Panc1 (cell line): ENCODE results near the gene MTFMT.

Source experiments
- CTCF ChIP-seq: fragments of 450-650 bp; IDR thresholded peaks from 2 replicates; pipeline ENCODE4 v1.5.1; 2017; ENCODE audit warnings: mild to moderate bottlenecking
- POLR2AphosphoS5 ChIP-seq: IDR thresholded peaks from 2 replicates; pipeline ENCODE4 v1.6.1; 2012; ENCODE audit warnings: mild to moderate bottlenecking, low read depth, low read length, moderate library complexity
- SIN3A ChIP-seq: IDR thresholded peaks from 2 replicates; pipeline ENCODE4 v1.6.1; 2012; ENCODE audit warnings: low read depth, mild to moderate bottlenecking, low read length, moderate library complexity, borderline replicate concordance; ENCODE audit not compliant: insufficient read depth
- TCF7L2 ChIP-seq: IDR thresholded peaks from 2 replicates; pipeline ENCODE4 v1.6.1; 2011; ENCODE audit warnings: mild to moderate bottlenecking, low read depth, low read length, inconsistent platforms
- TF ChIP-seq, protein P1 (sequence below), 2 experiments: IDR thresholded peaks; 2 replicates each; pipeline ENCODE4 v1.6.1; 2011 to 2012; ENCODE audit warnings: low read depth in 2 of 2, control low read depth in 1 of 2, low read length in 1 of 2, mild to moderate bottlenecking in 1 of 2, moderate library complexity in 1 of 2; ENCODE audit not compliant: insufficient read depth in 1 of 2

DNA sequence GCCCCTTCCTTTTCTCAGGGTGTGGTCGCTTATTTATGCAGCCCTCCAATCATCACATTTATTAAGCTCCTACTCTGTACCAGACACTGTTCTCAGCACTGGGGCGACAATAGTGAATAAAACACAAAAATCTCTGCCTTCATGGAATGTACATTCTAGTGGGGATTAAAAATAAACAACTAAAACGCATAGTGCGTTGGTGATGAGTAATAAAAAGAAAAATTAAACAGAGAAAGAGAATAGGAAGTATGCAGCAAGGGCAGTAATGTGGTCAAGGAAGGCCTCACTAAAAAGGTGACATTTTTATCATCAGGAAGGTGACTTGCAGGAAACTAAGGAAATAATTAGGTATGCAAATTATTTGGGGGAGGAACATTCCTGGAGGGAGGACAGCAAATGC is 20.8 kb upstream of the MTFMT start:
- no peak for TF ChIP-seq POLR2AphosphoS5
- TF ChIP-seq CTCF = no peak
- TF ChIP-seq, protein P1, sequence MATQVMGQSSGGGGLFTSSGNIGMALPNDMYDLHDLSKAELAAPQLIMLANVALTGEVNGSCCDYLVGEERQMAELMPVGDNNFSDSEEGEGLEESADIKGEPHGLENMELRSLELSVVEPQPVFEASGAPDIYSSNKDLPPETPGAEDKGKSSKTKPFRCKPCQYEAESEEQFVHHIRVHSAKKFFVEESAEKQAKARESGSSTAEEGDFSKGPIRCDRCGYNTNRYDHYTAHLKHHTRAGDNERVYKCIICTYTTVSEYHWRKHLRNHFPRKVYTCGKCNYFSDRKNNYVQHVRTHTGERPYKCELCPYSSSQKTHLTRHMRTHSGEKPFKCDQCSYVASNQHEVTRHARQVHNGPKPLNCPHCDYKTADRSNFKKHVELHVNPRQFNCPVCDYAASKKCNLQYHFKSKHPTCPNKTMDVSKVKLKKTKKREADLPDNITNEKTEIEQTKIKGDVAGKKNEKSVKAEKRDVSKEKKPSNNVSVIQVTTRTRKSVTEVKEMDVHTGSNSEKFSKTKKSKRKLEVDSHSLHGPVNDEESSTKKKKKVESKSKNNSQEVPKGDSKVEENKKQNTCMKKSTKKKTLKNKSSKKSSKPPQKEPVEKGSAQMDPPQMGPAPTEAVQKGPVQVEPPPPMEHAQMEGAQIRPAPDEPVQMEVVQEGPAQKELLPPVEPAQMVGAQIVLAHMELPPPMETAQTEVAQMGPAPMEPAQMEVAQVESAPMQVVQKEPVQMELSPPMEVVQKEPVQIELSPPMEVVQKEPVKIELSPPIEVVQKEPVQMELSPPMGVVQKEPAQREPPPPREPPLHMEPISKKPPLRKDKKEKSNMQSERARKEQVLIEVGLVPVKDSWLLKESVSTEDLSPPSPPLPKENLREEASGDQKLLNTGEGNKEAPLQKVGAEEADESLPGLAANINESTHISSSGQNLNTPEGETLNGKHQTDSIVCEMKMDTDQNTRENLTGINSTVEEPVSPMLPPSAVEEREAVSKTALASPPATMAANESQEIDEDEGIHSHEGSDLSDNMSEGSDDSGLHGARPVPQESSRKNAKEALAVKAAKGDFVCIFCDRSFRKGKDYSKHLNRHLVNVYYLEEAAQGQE (IDR thresholded peaks at IDR 0.05; ENCODE audit: insufficient read depth in 1 of 2, low read depth in 2 of 2, low read length in 1 of 2) = no peak
- TF ChIP-seq SIN3A = no peak
- no peak for TF ChIP-seq TCF7L2
